HUDEP-2 (cell line): Measurements from ENCODE around the gene WNK2.
"Not testable (repeated sequence)": the region's sequence is repeated elsewhere in the genome, so short reads cannot be mapped to it uniquely, and the experiment has no call there.

ENCODE experiments used
- DNase-seq, 76 experiments: peaks; one replicate each; lab custom pipeline; 2025; ENCODE audit not compliant: unreplicated experiment in 76 of 76; lab: John Stamatoyannopoulos, UW

Gene WNK2

GRCh38 chr9:93183663-93184431 is at the start of gene WNK2:
Gene WNK2, plus strand, starts transcription at chr9:93184139. Its CDS starts 791 bp downstream, at chr9:93184930.
- peak in 5 of 76 experiments; percentile 1 to 8 (median 5) for DNase-seq

DNA sequence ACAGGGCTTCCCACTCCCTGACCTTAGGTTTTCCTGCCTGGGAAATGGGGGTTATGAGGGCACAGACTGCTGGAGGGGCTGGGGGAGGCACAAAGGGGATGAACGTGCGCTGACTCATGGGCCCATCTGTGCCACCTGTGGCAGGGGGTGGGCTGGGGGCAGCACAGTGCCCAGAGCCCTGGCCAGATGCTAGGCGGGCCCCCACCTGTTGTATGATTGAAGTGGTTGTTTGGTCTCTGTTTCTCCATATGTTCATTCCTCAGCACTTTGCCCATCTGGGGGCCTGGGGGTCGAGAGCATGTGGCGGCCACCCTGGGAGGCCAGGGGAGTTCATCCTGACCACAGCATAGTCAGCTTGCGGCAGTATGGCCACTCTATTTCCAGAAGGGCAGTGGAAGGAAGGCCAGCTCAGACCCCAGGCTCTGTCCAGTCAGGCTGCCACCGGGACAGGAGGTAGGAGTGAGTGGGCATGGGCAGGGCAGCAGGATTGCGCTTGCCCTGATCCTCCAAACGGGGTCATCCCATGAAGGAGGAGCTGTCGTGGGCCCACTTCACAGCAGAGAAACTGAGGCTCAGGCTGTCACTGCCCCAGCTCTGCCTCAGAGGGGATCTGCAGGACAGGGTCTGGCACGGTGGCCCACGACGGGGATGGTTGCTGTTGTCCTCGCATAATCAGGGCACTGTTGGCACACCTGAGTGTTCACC is 49.0 kb upstream of the WNK2 start:
- no peak for DNase-seq

GRCh38 chr9:93136011-93136440 is 47.9 kb upstream of the WNK2 start:
- DNase-seq = no peak

DNA sequence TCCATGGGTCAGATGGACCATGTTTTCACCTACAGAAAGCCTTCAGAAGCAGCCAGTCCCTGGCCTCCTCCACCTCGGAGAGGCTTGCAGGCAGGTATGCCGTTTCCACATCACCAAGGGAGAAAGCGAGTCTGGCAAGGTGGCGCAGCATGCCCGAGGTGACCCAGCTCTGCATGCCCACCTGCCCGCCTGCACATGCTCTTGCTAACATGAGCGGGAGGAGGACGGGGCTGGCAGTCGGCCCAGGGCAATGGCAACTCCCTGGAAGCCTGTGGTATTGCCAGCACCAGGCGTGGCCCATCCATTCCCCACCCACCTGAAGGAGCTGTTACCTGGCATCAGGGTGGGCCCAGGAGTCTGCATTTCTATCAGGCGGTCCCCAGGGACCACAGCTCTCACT is 46.6 kb upstream of the WNK2 start:
- DNase-seq = no peak

GRCh38 chr9:93138171-93138764 is 45.7 kb upstream of the WNK2 start:
- no peak for DNase-seq

GRCh38 chr9:93139365-93140182 is 44.4 kb upstream of the WNK2 start:
- no peak for DNase-seq

DNA sequence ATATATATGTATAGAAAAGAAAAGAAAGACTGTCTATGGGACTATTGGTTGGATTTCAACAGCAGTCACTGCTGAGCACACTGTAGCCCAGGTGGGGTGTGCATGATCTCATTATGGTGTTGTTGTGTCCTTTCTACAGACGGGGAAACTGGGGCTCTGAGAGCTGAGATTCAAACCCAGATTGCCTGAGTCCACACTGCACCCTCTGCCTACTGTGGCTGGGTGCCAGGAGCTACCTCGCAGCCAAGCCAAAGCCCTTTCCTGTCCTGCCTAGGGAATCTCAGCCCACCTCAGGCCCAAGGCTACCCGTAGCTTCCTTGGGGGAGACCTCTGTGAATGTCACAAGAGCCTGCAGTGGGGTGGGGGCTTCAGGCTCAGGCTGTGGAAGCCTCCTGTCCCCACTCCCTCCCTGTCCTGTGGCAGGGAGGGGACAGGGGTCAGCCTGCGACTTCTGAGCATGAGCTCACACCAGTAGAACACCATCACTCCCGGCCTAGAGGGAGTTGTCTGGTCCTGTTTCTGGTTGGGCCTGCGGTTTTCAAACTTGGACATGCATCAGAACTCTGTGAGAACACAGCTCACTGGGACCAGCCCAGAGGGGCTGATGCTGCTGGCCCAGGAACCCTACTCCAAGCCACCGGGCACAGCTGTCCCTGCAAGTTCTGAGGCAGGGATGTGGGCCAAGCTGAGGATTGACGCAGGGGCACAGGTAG is 42.0 kb upstream of the WNK2 start:
- no peak for DNase-seq

DNA sequence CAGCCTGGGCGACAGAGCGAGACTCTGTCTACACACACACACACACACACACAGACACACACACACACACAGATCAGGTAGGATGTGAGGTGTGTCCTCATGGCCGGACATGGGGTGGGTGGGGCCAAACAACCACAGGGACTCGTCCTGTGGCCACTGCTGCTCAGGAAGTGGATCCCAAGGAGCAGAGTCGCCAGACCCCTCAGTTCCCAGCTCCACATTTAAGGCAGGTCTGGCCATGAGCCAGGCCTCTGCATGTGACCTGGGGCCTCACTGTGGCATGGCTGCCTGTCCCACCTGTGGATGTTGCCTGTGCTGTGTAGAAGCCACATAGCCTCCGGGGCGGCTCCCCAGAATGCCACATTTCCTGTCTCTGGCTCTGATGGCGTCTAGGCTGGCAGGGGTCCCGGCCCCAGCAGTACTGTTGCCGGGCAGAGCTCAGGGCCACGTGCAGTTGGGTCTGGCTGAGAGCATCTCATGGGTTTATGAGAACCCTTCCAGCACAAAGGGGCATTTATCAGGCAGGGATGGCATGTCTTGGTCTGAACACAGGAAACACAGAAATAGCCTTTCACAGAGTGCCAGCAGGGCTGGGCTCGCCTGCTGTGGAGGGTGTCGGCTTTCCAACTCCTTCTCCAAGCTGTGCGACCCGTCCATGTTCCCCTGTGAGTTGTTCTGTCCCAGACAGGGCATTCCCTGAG is 40.0 kb upstream of the WNK2 start:
- DNase-seq = no peak

GRCh38 chr9:93146696-93147095 is 37.2 kb upstream of the WNK2 start:
- not testable (repeated sequence) for DNase-seq

GRCh38 chr9:93147632-93148031 is 36.3 kb upstream of the WNK2 start:
- no peak for DNase-seq

DNA sequence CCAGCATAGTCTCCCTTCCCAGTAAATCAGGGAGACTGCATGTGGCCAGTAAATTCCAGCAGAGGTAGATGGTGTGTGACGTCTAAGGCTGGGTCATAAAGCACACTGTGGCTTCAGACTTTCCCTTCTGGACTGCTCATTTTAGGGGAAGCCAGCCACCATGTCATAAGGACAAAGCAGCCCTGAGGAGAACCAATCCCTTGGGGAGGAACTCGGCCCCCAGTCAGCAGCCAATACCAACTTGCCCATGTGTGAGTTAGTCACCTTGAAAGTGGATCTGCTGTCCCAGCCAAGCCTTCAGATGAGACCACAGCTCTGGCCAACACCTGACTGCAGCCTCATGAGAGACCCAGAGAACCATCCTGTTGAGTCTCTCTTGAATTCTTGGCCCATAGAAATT is 35.2 kb upstream of the WNK2 start:
- no peak for DNase-seq

GRCh38 chr9:93149361-93149760 is 34.6 kb upstream of the WNK2 start:
- DNase-seq = no peak

- DNase-seq = no peak
Measured at GRCh38 chr9:93151097-93151784, 32.7 kb upstream of the WNK2 start.

DNA sequence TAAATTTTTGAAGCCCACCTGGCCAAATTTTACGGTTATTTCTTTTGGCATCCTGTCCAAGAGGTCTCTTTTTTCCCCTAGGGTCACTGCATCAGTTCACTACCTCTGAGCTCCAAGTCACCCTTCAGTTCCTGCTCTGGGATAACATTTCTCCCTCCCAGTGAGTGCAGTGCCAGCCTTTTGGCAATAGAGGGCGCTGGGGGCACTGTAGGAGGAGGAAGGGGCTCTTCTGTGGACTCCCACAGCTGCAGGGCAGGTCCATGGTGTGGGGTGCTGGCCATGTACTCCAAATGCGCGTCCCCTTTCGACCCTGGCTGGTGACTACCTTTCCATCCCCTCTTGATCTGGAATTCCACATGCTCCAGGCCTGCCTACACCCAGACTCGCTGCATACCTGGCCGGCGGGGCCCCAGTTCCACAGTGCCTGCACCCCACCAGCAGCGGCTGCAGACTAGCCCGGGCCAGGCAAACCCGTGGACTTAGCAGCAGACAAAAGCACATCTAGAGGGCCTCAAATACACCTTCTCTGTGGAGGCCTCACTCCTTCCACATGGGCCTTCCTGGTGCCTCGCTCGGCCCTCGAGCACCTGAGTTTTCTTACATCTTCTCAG is 29.5 kb upstream of the WNK2 start:
- peak in 15 of 76 experiments; percentile 6 to 38 (median 12) for DNase-seq

- DNase-seq = no peak
Measured at GRCh38 chr9:93155716-93156474, 28.0 kb upstream of the WNK2 start.

DNA sequence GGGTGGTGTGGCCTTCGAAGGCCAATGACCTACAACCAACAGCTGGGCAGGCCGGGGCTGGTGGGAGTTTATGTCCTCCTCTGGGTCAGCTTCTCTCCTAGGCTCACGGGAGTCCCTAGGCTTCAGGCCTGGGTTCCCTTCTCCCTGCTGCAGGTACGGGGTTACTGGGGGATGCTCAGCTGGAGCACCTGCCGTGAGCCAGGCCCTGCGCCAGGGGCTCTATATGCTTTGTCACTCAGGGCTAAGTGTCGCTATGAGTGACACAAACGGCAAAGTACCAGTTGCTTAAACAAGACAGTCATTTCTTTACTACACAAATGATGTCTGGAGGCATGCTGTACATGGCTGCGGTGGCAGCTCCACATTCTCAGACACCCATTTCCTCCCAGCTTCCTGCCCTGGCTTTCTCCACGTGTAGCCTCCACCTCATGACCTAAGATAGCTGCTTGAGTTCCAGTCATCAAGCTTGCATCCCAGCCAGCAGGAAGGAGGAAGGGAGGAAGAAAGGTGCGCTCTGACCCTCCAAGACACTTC is 27.4 kb upstream of the WNK2 start:
- no peak for DNase-seq

- DNase-seq = peak in 65 of 76 experiments; percentile 2 to 81 (median 50)
Measured at GRCh38 chr9:93159601-93160471, 24.1 kb upstream of the WNK2 start.
